Natural killer cell (primary cell): ENCODE data around the gene ZNF41. TPM values are rescaled to one million over a fixed set of nuclear protein-coding genes. Genes with fewer than 3 reads are reported as not detected.

ENCODE experiments used
- ATAC-seq, 3 donors: fragments of 150-1000 bp in 2 of 3; fragments of 200-7000 bp in 1 of 3; cut with Tn5 transposase; 1 replicate in 1 of 3; 2 replicates in 2 of 3; pipeline ENCODE4 v1.10.0; 2021; ENCODE audit warnings: mild to moderate bottlenecking in 2 of 3, moderate library complexity in 2 of 3
- DNase-seq, 2 donors: peaks; one replicate each; pipeline versions ENCODE4 v3.0.0 to v3.0.0-alpha.2; 2013 to 2021; ENCODE audit warnings: mixed read lengths in 1 of 2
- H3K27ac ChIP-seq: one replicate; pipeline ENCODE4 v1.5.1; 2013; ENCODE audit warnings: mild to moderate bottlenecking, low read length
- H3K27me3 ChIP-seq: one replicate; pipeline ENCODE4 v1.6.1; 2013; ENCODE audit warnings: low read length; ENCODE audit not compliant: control insufficient read depth, insufficient read depth
- H3K36me3 ChIP-seq: one replicate; pipeline ENCODE4 v1.6.1; 2013; ENCODE audit warnings: low read length; ENCODE audit not compliant: control insufficient read depth, insufficient read depth
- H3K4me1 ChIP-seq: one replicate; pipeline ENCODE4 v1.6.1; 2013; ENCODE audit warnings: low read length; ENCODE audit not compliant: control insufficient read depth, insufficient read depth
- H3K4me3 ChIP-seq: one replicate; pipeline ENCODE4 v1.5.1; 2013; ENCODE audit warnings: low read length
- H3K9me3 ChIP-seq: one replicate; pipeline ENCODE4 v1.6.1; 2013; ENCODE audit warnings: low read length; ENCODE audit not compliant: control insufficient read depth, insufficient read depth
- H3K27ac Mint-ChIP-seq, 2 donors: one replicate each; pipeline ENCODE4 v1.8.0; 2022; ENCODE audit warnings: mild to moderate bottlenecking in 2 of 2, mixed read lengths in 2 of 2, moderate library complexity in 1 of 2
- H3K27me3 Mint-ChIP-seq, 2 donors: one replicate each; pipeline ENCODE4 v1.8.0; 2022; ENCODE audit warnings: low read depth in 2 of 2, mixed read lengths in 2 of 2
- H3K36me3 Mint-ChIP-seq: one replicate; pipeline ENCODE4 v1.8.0; 2022; ENCODE audit warnings: mixed read lengths
- H3K4me1 Mint-ChIP-seq, 2 donors: one replicate each; pipeline ENCODE4 v1.8.0; 2022; ENCODE audit warnings: mixed read lengths in 2 of 2
- H3K4me3 Mint-ChIP-seq: one replicate; pipeline ENCODE4 v1.8.0; 2022; ENCODE audit warnings: mild to moderate bottlenecking, moderate library complexity, mixed read lengths
- H3K9me3 Mint-ChIP-seq, 2 donors: one replicate each; pipeline ENCODE4 v1.8.0; 2022; ENCODE audit warnings: mixed read lengths in 2 of 2
- CTCF ChIP-seq: fragments of 200-600 bp; IDR thresholded peaks from one replicate; pipeline ENCODE4 v1.8.0; 2022; ENCODE audit warnings: antibody characterized with exemption
- WGBS: methylation state at CpG from one replicate; pipeline ENCODE4 v1.1.7; 2013; ENCODE audit warnings: missing lambda C conversion rate; ENCODE audit not compliant: insufficient coverage; 5-methylcytosine and 5-hydroxymethylcytosine counted together
- intact Hi-C: fragments of 100-400 bp; cut with micrococcal nuclease; formaldehyde crosslinking; loops from one replicate; pipeline ENCODE4 v1.14.2; 2022
- total RNA-seq, 4 donors: library from RNA; stranded (reverse); fragments of 120-200 nt in 1 of 4; gene quantifications; one replicate each; pipeline versions ENCODE4 v1.2.3 to v1.2.4, GENCODE V29; 2013 to 2022

The ZNF41 gene
- total RNA-seq, 3 donors from 2014 or later (not counting 1 experiment from before 2014, with no cell fraction given): 7.9 to 11.8 (median 10.0) TPM

- Mint-ChIP-seq H3K9me3 (no peaks in the 10 kb centered on the region), H3K27ac (no peak overlapping the region), H3K4me3 (no peak overlapping the region), H3K4me1 (peaks cover 0 to 21% of the 10 kb centered on the region in 2 donors), H3K36me3 (no peaks in the 10 kb centered on the region), H3K27me3 (no peaks in the 10 kb centered on the region)
- whole genome bisulfite sequencing: 95% methylated on average over 5 of the region's 5 CpGs
- intact Hi-C loops: no loop called here
- H3K4me3 ChIP-seq: no peak overlapping the region
- peaks cover 13% of the 10 kb centered on the region for H3K36me3 ChIP-seq
- no peaks in the 10 kb centered on the region for H3K27me3 ChIP-seq
- ATAC-seq: no peak
- no peak overlapping the region for H3K27ac ChIP-seq
- no peak for DNase-seq
- H3K9me3 ChIP-seq: no peaks in the 10 kb centered on the region
- TF ChIP-seq CTCF: no peak
- no peaks in the 10 kb centered on the region for H3K4me1 ChIP-seq
Measured at GRCh38 chrX:47467106-47467505, 15.9 kb downstream of the ZNF41 start.

- no peak for TF ChIP-seq CTCF
- H3K27ac ChIP-seq: no peak overlapping the region
- no peaks in the 10 kb centered on the region for H3K27me3 Mint-ChIP-seq
- H3K27me3 ChIP-seq: no peaks in the 10 kb centered on the region
- H3K4me3 ChIP-seq: no peak overlapping the region
- no peaks in the 10 kb centered on the region for H3K9me3 Mint-ChIP-seq
- H3K4me3 Mint-ChIP-seq: no peak overlapping the region
- peaks cover 8% of the 10 kb centered on the region for H3K36me3 ChIP-seq
- H3K9me3 ChIP-seq: no peaks in the 10 kb centered on the region
- peaks cover 8% of the 10 kb centered on the region for H3K4me1 ChIP-seq
- no CpG with 5 or more reads among the region's 1 CpG for WGBS
- intact Hi-C loops: no loop called here
- no peaks in the 10 kb centered on the region for H3K36me3 Mint-ChIP-seq
- no peak for ATAC-seq
- no peak for DNase-seq
- peaks cover 8 to 26% of the 10 kb centered on the region in 2 donors for H3K4me1 Mint-ChIP-seq
- H3K27ac Mint-ChIP-seq: peak overlapping the region in 1 of 2 donors; percentile 17
Measured at GRCh38 chrX:47460561-47460960, 22.5 kb downstream of the ZNF41 start.

- Mint-ChIP-seq H3K9me3 (no peaks in the 10 kb centered on the region), H3K27me3 (no peaks in the 10 kb centered on the region), H3K27ac (peak overlapping the region; percentile 30 to 52), H3K36me3 (peaks cover 3% of the 10 kb centered on the region), H3K4me3 (peak overlapping the region; percentile 50), H3K4me1 (peaks cover 8 to 17% of the 10 kb centered on the region in 2 donors)
- Histone ChIP-seq H3K36me3 (peaks cover 16% of the 10 kb centered on the region), H3K27me3 (no peaks in the 10 kb centered on the region), H3K27ac (peak overlapping the region; percentile 19), H3K4me3 (no peak overlapping the region), H3K4me1 (peaks cover 8% of the 10 kb centered on the region), H3K9me3 (no peaks in the 10 kb centered on the region)
- no peak for TF ChIP-seq CTCF
- no CpG with 5 or more reads among the region's 6 CpGs for WGBS
- peak; percentile 44 to 90 (median 86) for ATAC-seq
- intact Hi-C loops: loop anchor here (2.0 kb wide), 1 partner anchor 24 kb away; the partner anchor contains the start of gene ZNF41
- peak; percentile 55 to 56 for DNase-seq
Measured at GRCh38 chrX:47458528-47458927, 24.5 kb downstream of the ZNF41 start.

- Histone ChIP-seq H3K4me1 (peaks cover 8% of the 10 kb centered on the region), H3K27ac (no peak overlapping the region), H3K9me3 (no peaks in the 10 kb centered on the region), H3K27me3 (no peaks in the 10 kb centered on the region), H3K36me3 (peaks cover 30% of the 10 kb centered on the region), H3K4me3 (no peak overlapping the region)
- Mint-ChIP-seq H3K36me3 (peaks cover 9% of the 10 kb centered on the region), H3K9me3 (no peaks in the 10 kb centered on the region), H3K27ac (no peak overlapping the region), H3K4me3 (no peak overlapping the region), H3K27me3 (no peaks in the 10 kb centered on the region), H3K4me1 (peaks cover 8% of the 10 kb centered on the region in 2 donors)
- DNase-seq (no peak), ATAC-seq (no peak)
- TF ChIP-seq CTCF: no peak
- WGBS: 99% methylated on average over 6 of the region's 6 CpGs
- intact Hi-C loops: no loop called here
Measured at GRCh38 chrX:47456080-47456479, 26.9 kb downstream of the ZNF41 start.
